Thoracic aorta (tissue), 2 donors: ENCODE measurements around the gene RAD52. TPM values are rescaled to one million over a fixed set of nuclear protein-coding genes. Genes with fewer than 3 reads are reported as not detected.

Experiments
- ATAC-seq: fragments of 150-250 bp; one replicate; pipeline ENCODE4 v1.8.0; 2017; ENCODE audit warnings: low read depth; ENCODE audit not compliant: insufficient number of reproducible peaks, low FRiP score
- DNase-seq: peaks from one replicate; pipeline ENCODE4 v3.0.0-alpha.2; 2020; ENCODE audit warnings: low spot score
- H3K27ac ChIP-seq, 2 donors: fragments of 200-600 bp; sonication (generic); 1 replicate in 1 of 2; 2 replicates in 1 of 2; pipeline ENCODE4 v1.5.1; 2016; ENCODE audit warnings: mild to moderate bottlenecking in 2 of 2, moderate library complexity in 2 of 2
- H3K27me3 ChIP-seq: fragments of 200-600 bp; sonication (generic); replicated peaks from 2 replicates; pipeline ENCODE4 v1.6.0; 2016; ENCODE audit warnings: mild to moderate bottlenecking; ENCODE audit not compliant: insufficient read depth
- H3K36me3 ChIP-seq: fragments of 200-600 bp; sonication (generic); one replicate; pipeline ENCODE4 v1.5.1; 2016
- H3K4me1 ChIP-seq, 2 donors: fragments of 200-600 bp; sonication (generic); 1 replicate in 1 of 2; 2 replicates in 1 of 2; pipeline versions ENCODE4 v1.5.1 to v1.6.0; 2016; ENCODE audit warnings: low read depth in 2 of 2, mild to moderate bottlenecking in 1 of 2; ENCODE audit not compliant: control insufficient read depth in 1 of 2
- H3K4me3 ChIP-seq: fragments of 200-600 bp; sonication (generic); 2 replicates; pipeline ENCODE4 v1.5.1; 2016; ENCODE audit warnings: mild to moderate bottlenecking
- H3K9me3 ChIP-seq: fragments of 200-600 bp; sonication (generic); 2 replicates; pipeline ENCODE4 v1.5.1; 2016
- CTCF ChIP-seq: fragments of 200-600 bp; sonication (generic); IDR thresholded peaks from one replicate; pipeline ENCODE4 v1.5.1; 2019; ENCODE audit warnings: antibody characterized with exemption
- total RNA-seq, 2 donors: library from RNA; depleted of rRNA; stranded (reverse); fragments of >200 nt; gene quantifications; one replicate each; pipeline versions ENCODE4 v1.1.0 to v1.2.3, GENCODE V29; 2016

Gene RAD52
- total RNA-seq, 2 donors from 2014 or later = 21.5 to 21.9 TPM

- no peak for DNase-seq
- no peaks in the 10 kb centered on the region for H3K36me3 ChIP-seq
- H3K4me3 ChIP-seq = no peak overlapping the region
- H3K4me1 ChIP-seq = no peaks in the 10 kb centered on the region
- H3K27me3 ChIP-seq = no peaks in the 10 kb centered on the region
- H3K9me3 ChIP-seq = no peaks in the 10 kb centered on the region
- no peak for TF ChIP-seq CTCF
- no peak for ATAC-seq
- H3K27ac ChIP-seq = no peak overlapping the region
Observed at GRCh38 chr12:976644-977043, 27.1 kb upstream of the RAD52 start.

GRCh38 chr12:974271-974862, 24.9 kb upstream of the RAD52 start:
- no peak overlapping the region for H3K4me3 ChIP-seq
- H3K9me3 ChIP-seq = no peaks in the 10 kb centered on the region
- no peak for ATAC-seq
- H3K27me3 ChIP-seq = no peaks in the 10 kb centered on the region
- H3K36me3 ChIP-seq = no peaks in the 10 kb centered on the region
- no peaks in the 10 kb centered on the region for H3K4me1 ChIP-seq
- DNase-seq = no peak
- no peak for TF ChIP-seq CTCF
- H3K27ac ChIP-seq = no peak overlapping the region

- no peak for TF ChIP-seq CTCF
- Histone ChIP-seq H3K36me3 (no peaks in the 10 kb centered on the region), H3K27me3 (no peaks in the 10 kb centered on the region), H3K27ac (no peak overlapping the region), H3K4me1 (no peaks in the 10 kb centered on the region), H3K4me3 (no peak overlapping the region), H3K9me3 (no peaks in the 10 kb centered on the region)
- ATAC-seq (no peak), DNase-seq (no peak)
Observed at GRCh38 chr12:971991-972390, 22.5 kb upstream of the RAD52 start.

GRCh38 chr12:969821-970220, 20.3 kb upstream of the RAD52 start:
- no peaks in the 10 kb centered on the region for H3K9me3 ChIP-seq
- H3K36me3 ChIP-seq = no peaks in the 10 kb centered on the region
- H3K27ac ChIP-seq = no peak overlapping the region
- no peak for TF ChIP-seq CTCF
- no peak for DNase-seq
- H3K27me3 ChIP-seq = no peaks in the 10 kb centered on the region
- no peak for ATAC-seq
- no peak overlapping the region for H3K4me3 ChIP-seq
- no peaks in the 10 kb centered on the region for H3K4me1 ChIP-seq

GRCh38 chr12:968545-968944, 19.1 kb upstream of the RAD52 start:
- Histone ChIP-seq H3K36me3 (no peaks in the 10 kb centered on the region), H3K27me3 (no peaks in the 10 kb centered on the region), H3K4me3 (no peak overlapping the region), H3K9me3 (no peaks in the 10 kb centered on the region), H3K4me1 (no peaks in the 10 kb centered on the region), H3K27ac (no peak overlapping the region)
- no peak for ATAC-seq
- no peak for DNase-seq
- no peak for TF ChIP-seq CTCF
